Measurements from ENCODE around the gene RRP8. TPM values are rescaled to one million over a fixed set of nuclear protein-coding genes. Genes with fewer than 3 reads are reported as not detected.

Gene RRP8
- total and polyA plus RNA-seq, 9 of the 15 experiments (the other 6 are each of a cell fraction or from before 2014, with no cell fraction given) = 5.7 to 47.3 (median 32.6) TPM

DNA sequence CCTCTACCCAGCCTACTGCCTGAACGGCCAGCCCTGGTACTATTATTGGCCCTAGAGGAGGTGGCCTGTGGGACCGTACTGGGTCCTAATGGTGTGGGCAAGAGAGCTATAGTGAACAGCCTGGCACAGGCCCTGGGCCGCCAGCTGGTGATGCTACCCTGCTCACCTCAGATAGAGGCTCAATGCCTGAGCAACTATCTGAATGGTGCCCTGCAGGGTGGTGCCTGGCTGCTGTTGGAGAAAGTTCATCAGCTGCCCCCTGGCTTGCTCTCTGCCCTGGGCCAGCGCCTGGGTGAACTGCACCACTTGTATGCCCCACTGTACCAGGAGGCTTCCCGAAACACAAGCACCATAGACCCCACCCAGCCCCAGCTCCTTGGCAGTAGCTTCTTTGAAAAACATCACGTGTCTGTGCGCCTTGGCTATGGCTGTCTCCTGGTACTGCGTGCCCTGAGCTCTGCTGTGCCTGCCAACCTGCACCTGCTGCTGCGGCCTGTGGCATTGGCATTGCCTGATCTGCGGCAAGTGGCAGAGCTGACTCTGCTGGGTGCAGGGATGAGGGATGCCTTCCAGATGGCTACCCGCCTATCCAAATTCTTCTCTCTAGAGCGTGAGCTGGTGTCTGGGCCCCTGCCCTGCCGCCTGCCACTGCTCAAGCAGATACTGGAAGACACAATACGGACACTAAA, 57.4 kb downstream of the RRP8 start (continued):
- TF ChIP-seq, protein P1, sequence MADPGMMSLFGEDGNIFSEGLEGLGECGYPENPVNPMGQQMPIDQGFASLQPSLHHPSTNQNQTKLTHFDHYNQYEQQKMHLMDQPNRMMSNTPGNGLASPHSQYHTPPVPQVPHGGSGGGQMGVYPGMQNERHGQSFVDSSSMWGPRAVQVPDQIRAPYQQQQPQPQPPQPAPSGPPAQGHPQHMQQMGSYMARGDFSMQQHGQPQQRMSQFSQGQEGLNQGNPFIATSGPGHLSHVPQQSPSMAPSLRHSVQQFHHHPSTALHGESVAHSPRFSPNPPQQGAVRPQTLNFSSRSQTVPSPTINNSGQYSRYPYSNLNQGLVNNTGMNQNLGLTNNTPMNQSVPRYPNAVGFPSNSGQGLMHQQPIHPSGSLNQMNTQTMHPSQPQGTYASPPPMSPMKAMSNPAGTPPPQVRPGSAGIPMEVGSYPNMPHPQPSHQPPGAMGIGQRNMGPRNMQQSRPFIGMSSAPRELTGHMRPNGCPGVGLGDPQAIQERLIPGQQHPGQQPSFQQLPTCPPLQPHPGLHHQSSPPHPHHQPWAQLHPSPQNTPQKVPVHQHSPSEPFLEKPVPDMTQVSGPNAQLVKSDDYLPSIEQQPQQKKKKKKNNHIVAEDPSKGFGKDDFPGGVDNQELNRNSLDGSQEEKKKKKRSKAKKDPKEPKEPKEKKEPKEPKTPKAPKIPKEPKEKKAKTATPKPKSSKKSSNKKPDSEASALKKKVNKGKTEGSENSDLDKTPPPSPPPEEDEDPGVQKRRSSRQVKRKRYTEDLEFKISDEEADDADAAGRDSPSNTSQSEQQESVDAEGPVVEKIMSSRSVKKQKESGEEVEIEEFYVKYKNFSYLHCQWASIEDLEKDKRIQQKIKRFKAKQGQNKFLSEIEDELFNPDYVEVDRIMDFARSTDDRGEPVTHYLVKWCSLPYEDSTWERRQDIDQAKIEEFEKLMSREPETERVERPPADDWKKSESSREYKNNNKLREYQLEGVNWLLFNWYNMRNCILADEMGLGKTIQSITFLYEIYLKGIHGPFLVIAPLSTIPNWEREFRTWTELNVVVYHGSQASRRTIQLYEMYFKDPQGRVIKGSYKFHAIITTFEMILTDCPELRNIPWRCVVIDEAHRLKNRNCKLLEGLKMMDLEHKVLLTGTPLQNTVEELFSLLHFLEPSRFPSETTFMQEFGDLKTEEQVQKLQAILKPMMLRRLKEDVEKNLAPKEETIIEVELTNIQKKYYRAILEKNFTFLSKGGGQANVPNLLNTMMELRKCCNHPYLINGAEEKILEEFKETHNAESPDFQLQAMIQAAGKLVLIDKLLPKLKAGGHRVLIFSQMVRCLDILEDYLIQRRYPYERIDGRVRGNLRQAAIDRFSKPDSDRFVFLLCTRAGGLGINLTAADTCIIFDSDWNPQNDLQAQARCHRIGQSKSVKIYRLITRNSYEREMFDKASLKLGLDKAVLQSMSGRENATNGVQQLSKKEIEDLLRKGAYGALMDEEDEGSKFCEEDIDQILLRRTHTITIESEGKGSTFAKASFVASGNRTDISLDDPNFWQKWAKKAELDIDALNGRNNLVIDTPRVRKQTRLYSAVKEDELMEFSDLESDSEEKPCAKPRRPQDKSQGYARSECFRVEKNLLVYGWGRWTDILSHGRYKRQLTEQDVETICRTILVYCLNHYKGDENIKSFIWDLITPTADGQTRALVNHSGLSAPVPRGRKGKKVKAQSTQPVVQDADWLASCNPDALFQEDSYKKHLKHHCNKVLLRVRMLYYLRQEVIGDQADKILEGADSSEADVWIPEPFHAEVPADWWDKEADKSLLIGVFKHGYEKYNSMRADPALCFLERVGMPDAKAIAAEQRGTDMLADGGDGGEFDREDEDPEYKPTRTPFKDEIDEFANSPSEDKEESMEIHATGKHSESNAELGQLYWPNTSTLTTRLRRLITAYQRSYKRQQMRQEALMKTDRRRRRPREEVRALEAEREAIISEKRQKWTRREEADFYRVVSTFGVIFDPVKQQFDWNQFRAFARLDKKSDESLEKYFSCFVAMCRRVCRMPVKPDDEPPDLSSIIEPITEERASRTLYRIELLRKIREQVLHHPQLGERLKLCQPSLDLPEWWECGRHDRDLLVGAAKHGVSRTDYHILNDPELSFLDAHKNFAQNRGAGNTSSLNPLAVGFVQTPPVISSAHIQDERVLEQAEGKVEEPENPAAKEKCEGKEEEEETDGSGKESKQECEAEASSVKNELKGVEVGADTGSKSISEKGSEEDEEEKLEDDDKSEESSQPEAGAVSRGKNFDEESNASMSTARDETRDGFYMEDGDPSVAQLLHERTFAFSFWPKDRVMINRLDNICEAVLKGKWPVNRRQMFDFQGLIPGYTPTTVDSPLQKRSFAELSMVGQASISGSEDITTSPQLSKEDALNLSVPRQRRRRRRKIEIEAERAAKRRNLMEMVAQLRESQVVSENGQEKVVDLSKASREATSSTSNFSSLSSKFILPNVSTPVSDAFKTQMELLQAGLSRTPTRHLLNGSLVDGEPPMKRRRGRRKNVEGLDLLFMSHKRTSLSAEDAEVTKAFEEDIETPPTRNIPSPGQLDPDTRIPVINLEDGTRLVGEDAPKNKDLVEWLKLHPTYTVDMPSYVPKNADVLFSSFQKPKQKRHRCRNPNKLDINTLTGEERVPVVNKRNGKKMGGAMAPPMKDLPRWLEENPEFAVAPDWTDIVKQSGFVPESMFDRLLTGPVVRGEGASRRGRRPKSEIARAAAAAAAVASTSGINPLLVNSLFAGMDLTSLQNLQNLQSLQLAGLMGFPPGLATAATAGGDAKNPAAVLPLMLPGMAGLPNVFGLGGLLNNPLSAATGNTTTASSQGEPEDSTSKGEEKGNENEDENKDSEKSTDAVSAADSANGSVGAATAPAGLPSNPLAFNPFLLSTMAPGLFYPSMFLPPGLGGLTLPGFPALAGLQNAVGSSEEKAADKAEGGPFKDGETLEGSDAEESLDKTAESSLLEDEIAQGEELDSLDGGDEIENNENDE (IDR thresholded peaks at IDR 0.05; ENCODE audit: low read depth, low read length) = no peak
- TF ChIP-seq WHSC1 (IDR thresholded peaks at IDR 0.05; ENCODE audit: low read length) = no peak

Other genes starting within 250 kb of the RRP8 start
Only the 7 nearest of the 16 such genes appear.
- gene TIMM10B, start 122.1 kb downstream of the RRP8 start, total RNA-seq (2014; rRNA removed) = 43.2 and 48.7 TPM in 2 replicates
- gene TIMM10B, start 122.1 kb downstream of the RRP8 start, total RNA-seq (2014; rRNA removed; fragmentation: Illumina TruSeq; extraction: Trizol) = 45.7 and 47.5 TPM in 2 replicates
- 47.0 and 48.9 TPM in 2 replicates for gene TIMM10B, start 122.1 kb downstream of the RRP8 start, total RNA-seq (2015; rRNA removed; fragmentation: Illumina TruSeq; extraction: Trizol)
- gene TIMM10B, start 122.1 kb downstream of the RRP8 start, total RNA-seq (2021) = 63.0 and 66.0 TPM in 2 replicates
- 78.1 and 83.0 TPM in 2 replicates for gene TIMM10B, start 122.1 kb downstream of the RRP8 start, polyA plus RNA-seq (2011; rRNA removed)
- 48.1 and 57.0 TPM in 2 replicates for gene TIMM10B, start 122.1 kb downstream of the RRP8 start, polyA plus RNA-seq (2014; fragmentation: Illumina TruSeq; extraction: Trizol)
- gene TIMM10B, start 122.1 kb downstream of the RRP8 start, polyA plus RNA-seq (2014; fragmentation: Nextera tagmentation; extraction: Ambion mirVana) = 100 to 1,000 TPM; 158 to 163 TPM
- gene TIMM10B, start 122.1 kb downstream of the RRP8 start, polyA plus RNA-seq (2014; rRNA removed) = 54.0 and 64.9 TPM in 2 replicates
- gene DNHD1, start 106.3 kb downstream of the RRP8 start, total RNA-seq (2014; rRNA removed) = 3.0 and 3.8 TPM in 2 replicates
- gene DNHD1, start 106.3 kb downstream of the RRP8 start, total RNA-seq (2014; rRNA removed; fragmentation: Illumina TruSeq; extraction: Trizol) = 3.6 and 4.1 TPM in 2 replicates
- gene DNHD1, start 106.3 kb downstream of the RRP8 start, total RNA-seq (2015; rRNA removed; fragmentation: Illumina TruSeq; extraction: Trizol) = 3.6 TPM in 2 replicates
- 6.5 and 7.4 TPM in 2 replicates for gene DNHD1, start 106.3 kb downstream of the RRP8 start, total RNA-seq (2021)
- gene DNHD1, start 106.3 kb downstream of the RRP8 start, polyA plus RNA-seq (2011; rRNA removed) = 9.7 and 16.7 TPM in 2 replicates
- gene DNHD1, start 106.3 kb downstream of the RRP8 start, polyA plus RNA-seq (2014; fragmentation: Illumina TruSeq; extraction: Trizol) = 4.8 TPM in 2 replicates
- 1 to 10 TPM in 1 of 2 experiments, under 1 TPM in 1; 0.82 to 2.0 TPM for gene DNHD1, start 106.3 kb downstream of the RRP8 start, polyA plus RNA-seq (2014; fragmentation: Nextera tagmentation; extraction: Ambion mirVana)
- 7.1 and 8.4 TPM in 2 replicates for gene DNHD1, start 106.3 kb downstream of the RRP8 start, polyA plus RNA-seq (2014; rRNA removed)
- gene ILK, start 158 bp upstream of the RRP8 start, total RNA-seq (2014; rRNA removed) = 43.3 and 54.7 TPM in 2 replicates
- 47.0 and 50.4 TPM in 2 replicates for gene ILK, start 158 bp upstream of the RRP8 start, total RNA-seq (2014; rRNA removed; fragmentation: Illumina TruSeq; extraction: Trizol)
- gene ILK, start 158 bp upstream of the RRP8 start, total RNA-seq (2015; rRNA removed; fragmentation: Illumina TruSeq; extraction: Trizol) = 57.3 and 59.0 TPM in 2 replicates
- 57.9 and 58.9 TPM in 2 replicates for gene ILK, start 158 bp upstream of the RRP8 start, total RNA-seq (2021)
- gene ILK, start 158 bp upstream of the RRP8 start, polyA plus RNA-seq (2011; rRNA removed) = 95.9 and 108 TPM in 2 replicates
- 83.6 and 86.9 TPM in 2 replicates for gene ILK, start 158 bp upstream of the RRP8 start, polyA plus RNA-seq (2014; fragmentation: Illumina TruSeq; extraction: Trizol)
- 10 to 100 TPM; 49.3 to 85.1 TPM for gene ILK, start 158 bp upstream of the RRP8 start, polyA plus RNA-seq (2014; fragmentation: Nextera tagmentation; extraction: Ambion mirVana)
- 54.5 and 57.3 TPM in 2 replicates for gene ILK, start 158 bp upstream of the RRP8 start, polyA plus RNA-seq (2014; rRNA removed)
- gene TAF10, start 8.6 kb upstream of the RRP8 start, total RNA-seq (2014; rRNA removed) = 131 and 181 TPM in 2 replicates
- 78.6 and 96.2 TPM in 2 replicates for gene TAF10, start 8.6 kb upstream of the RRP8 start, total RNA-seq (2014; rRNA removed; fragmentation: Illumina TruSeq; extraction: Trizol)
- gene TAF10, start 8.6 kb upstream of the RRP8 start, total RNA-seq (2015; rRNA removed; fragmentation: Illumina TruSeq; extraction: Trizol) = 89.5 and 105 TPM in 2 replicates
- gene TAF10, start 8.6 kb upstream of the RRP8 start, total RNA-seq (2021) = 153 and 154 TPM in 2 replicates
- 166 and 197 TPM in 2 replicates for gene TAF10, start 8.6 kb upstream of the RRP8 start, polyA plus RNA-seq (2011; rRNA removed)
- 120 and 148 TPM in 2 replicates for gene TAF10, start 8.6 kb upstream of the RRP8 start, polyA plus RNA-seq (2014; fragmentation: Illumina TruSeq; extraction: Trizol)
- gene TAF10, start 8.6 kb upstream of the RRP8 start, polyA plus RNA-seq (2014; fragmentation: Nextera tagmentation; extraction: Ambion mirVana) = 10 to 100 TPM; 19.5 to 28.2 TPM
- 121 and 186 TPM in 2 replicates for gene TAF10, start 8.6 kb upstream of the RRP8 start, polyA plus RNA-seq (2014; rRNA removed)
- 11.9 and 16.6 TPM in 2 replicates for gene TPP1, start 15.8 kb upstream of the RRP8 start, total RNA-seq (2014; rRNA removed)
- 7.5 TPM in 2 replicates for gene TPP1, start 15.8 kb upstream of the RRP8 start, total RNA-seq (2014; rRNA removed; fragmentation: Illumina TruSeq; extraction: Trizol)
- gene TPP1, start 15.8 kb upstream of the RRP8 start, total RNA-seq (2015; rRNA removed; fragmentation: Illumina TruSeq; extraction: Trizol) = 15.0 and 16.3 TPM in 2 replicates
- gene TPP1, start 15.8 kb upstream of the RRP8 start, total RNA-seq (2021) = 45.5 and 50.2 TPM in 2 replicates
- gene TPP1, start 15.8 kb upstream of the RRP8 start, polyA plus RNA-seq (2011; rRNA removed) = 29.4 and 54.6 TPM in 2 replicates
- gene TPP1, start 15.8 kb upstream of the RRP8 start, polyA plus RNA-seq (2014; fragmentation: Illumina TruSeq; extraction: Trizol) = 59.9 and 75.8 TPM in 2 replicates
- 10 to 100 TPM in 1 of 2 experiments, 1 to 10 TPM in 1; 9.4 to 15.7 TPM for gene TPP1, start 15.8 kb upstream of the RRP8 start, polyA plus RNA-seq (2014; fragmentation: Nextera tagmentation; extraction: Ambion mirVana)
- 25.8 and 38.7 TPM in 2 replicates for gene TPP1, start 15.8 kb upstream of the RRP8 start, polyA plus RNA-seq (2014; rRNA removed)
- gene DCHS1, start 52.2 kb upstream of the RRP8 start, total RNA-seq (2014; rRNA removed) = 0.09 and 0.20 TPM in 2 replicates
- 0.04 and 0.06 TPM in 2 replicates for gene DCHS1, start 52.2 kb upstream of the RRP8 start, total RNA-seq (2014; rRNA removed; fragmentation: Illumina TruSeq; extraction: Trizol)
- 0.14 and 0.19 TPM in 2 replicates for gene DCHS1, start 52.2 kb upstream of the RRP8 start, total RNA-seq (2015; rRNA removed; fragmentation: Illumina TruSeq; extraction: Trizol)
- gene DCHS1, start 52.2 kb upstream of the RRP8 start, total RNA-seq (2021) = 0.45 and 0.49 TPM in 2 replicates
- gene DCHS1, start 52.2 kb upstream of the RRP8 start, polyA plus RNA-seq (2011; rRNA removed) = 0.08 and 0.23 TPM in 2 replicates
- 0.17 and 0.18 TPM in 2 replicates for gene DCHS1, start 52.2 kb upstream of the RRP8 start, polyA plus RNA-seq (2014; fragmentation: Illumina TruSeq; extraction: Trizol)
- gene DCHS1, start 52.2 kb upstream of the RRP8 start, polyA plus RNA-seq (2014; fragmentation: Nextera tagmentation; extraction: Ambion mirVana) = not detected
- gene DCHS1, start 52.2 kb upstream of the RRP8 start, polyA plus RNA-seq (2014; rRNA removed) = under 0.01 and 0.19 TPM in 2 replicates
- gene MRPL17, start 79.7 kb upstream of the RRP8 start, total RNA-seq (2014; rRNA removed) = 33.9 and 46.1 TPM in 2 replicates
- gene MRPL17, start 79.7 kb upstream of the RRP8 start, total RNA-seq (2014; rRNA removed; fragmentation: Illumina TruSeq; extraction: Trizol) = 27.6 and 36.7 TPM in 2 replicates
- gene MRPL17, start 79.7 kb upstream of the RRP8 start, total RNA-seq (2015; rRNA removed; fragmentation: Illumina TruSeq; extraction: Trizol) = 43.3 and 47.4 TPM in 2 replicates
- 46.2 and 52.6 TPM in 2 replicates for gene MRPL17, start 79.7 kb upstream of the RRP8 start, total RNA-seq (2021)
- gene MRPL17, start 79.7 kb upstream of the RRP8 start, polyA plus RNA-seq (2011; rRNA removed) = 57.5 and 66.5 TPM in 2 replicates
- gene MRPL17, start 79.7 kb upstream of the RRP8 start, polyA plus RNA-seq (2014; fragmentation: Illumina TruSeq; extraction: Trizol) = 37.7 and 48.6 TPM in 2 replicates
- 10 to 100 TPM; 78.9 to 81.6 TPM for gene MRPL17, start 79.7 kb upstream of the RRP8 start, polyA plus RNA-seq (2014; fragmentation: Nextera tagmentation; extraction: Ambion mirVana)
- 43.9 and 48.0 TPM in 2 replicates for gene MRPL17, start 79.7 kb upstream of the RRP8 start, polyA plus RNA-seq (2014; rRNA removed)

Measured in K562 (cell line).